Measurements from ENCODE around the gene CHURC1. TPM values are rescaled to one million over a fixed set of nuclear protein-coding genes. Genes with fewer than 3 reads are reported as not detected.

Gene CHURC1
- total RNA-seq, 1 donor from 2014 or later, result 59.8 TPM

- Histone ChIP-seq H3K4me3 (no peak overlapping the region), H3K79me2 (ENCODE audit: low read depth) (no peaks in the 10 kb centered on the region), H3F3A (ENCODE audit: low read depth) (no peaks in the 10 kb centered on the region), H3K27ac (no peak overlapping the region), H3K27me3 (no peaks in the 10 kb centered on the region), H3K4me1 (no peaks in the 10 kb centered on the region), H3K9me3 (ENCODE audit: low read depth) (no peaks in the 10 kb centered on the region), H2AFZ (replicated peaks) (no peak overlapping the region), H3K9ac (no peak overlapping the region), H3K4me2 (no peak overlapping the region), H4K20me1 (ENCODE audit: low read depth) (peaks cover 5% of the 10 kb centered on the region), H3K36me3 (no peaks in the 10 kb centered on the region)
- no peak for TF ChIP-seq EZH2phosphoT487 (IDR thresholded peaks at IDR 0.05)
- TF ChIP-seq EZH2 (IDR thresholded peaks at IDR 0.05), result no peak
- no peak for TF ChIP-seq CTCF (IDR thresholded peaks at IDR 0.05)
- no peak for DNase-seq (ENCODE audit: low spot score)
- Mint-ChIP-seq H3K9me3 (no peaks in the 10 kb centered on the region), H3K27me3 (ENCODE audit: insufficient read depth, low read depth) (no peaks in the 10 kb centered on the region), H3K36me3 (peaks cover 9% of the 10 kb centered on the region), H3K4me1 (no peaks in the 10 kb centered on the region), H3K27ac (no peak overlapping the region), H3K4me3 (no peak overlapping the region)
Measured at GRCh38 chr14:64953310-64953654, 39.0 kb downstream of the CHURC1 start.

GRCh38 chr14:64953661-64954060 lies 39.4 kb downstream of the CHURC1 start:
- Histone ChIP-seq H3F3A (ENCODE audit: low read depth) (no peaks in the 10 kb centered on the region), H3K4me1 (no peaks in the 10 kb centered on the region), H3K4me2 (no peak overlapping the region), H3K36me3 (no peaks in the 10 kb centered on the region), H2AFZ (replicated peaks) (no peak overlapping the region), H4K20me1 (ENCODE audit: low read depth) (peaks cover 5% of the 10 kb centered on the region), H3K9me3 (ENCODE audit: low read depth) (no peaks in the 10 kb centered on the region), H3K27ac (no peak overlapping the region), H3K79me2 (ENCODE audit: low read depth) (no peaks in the 10 kb centered on the region), H3K4me3 (no peak overlapping the region), H3K9ac (no peak overlapping the region), H3K27me3 (no peaks in the 10 kb centered on the region)
- no peak for TF ChIP-seq EZH2 (IDR thresholded peaks at IDR 0.05)
- TF ChIP-seq EZH2phosphoT487 (IDR thresholded peaks at IDR 0.05), result no peak
- no peak for TF ChIP-seq CTCF (IDR thresholded peaks at IDR 0.05)
- Mint-ChIP-seq H3K4me1 (no peaks in the 10 kb centered on the region), H3K27me3 (ENCODE audit: insufficient read depth, low read depth) (no peaks in the 10 kb centered on the region), H3K36me3 (peaks cover 9% of the 10 kb centered on the region), H3K9me3 (no peaks in the 10 kb centered on the region), H3K4me3 (no peak overlapping the region), H3K27ac (no peak overlapping the region)
- no peak for DNase-seq (ENCODE audit: low spot score)

GRCh38 chr14:64954491-64955240 lies 40.4 kb downstream of the CHURC1 start:
- no peaks in the 10 kb centered on the region for H3K9me3 Mint-ChIP-seq
- no peak for TF ChIP-seq EZH2 (IDR thresholded peaks at IDR 0.05)
- no peak for TF ChIP-seq EZH2phosphoT487 (IDR thresholded peaks at IDR 0.05)
- no peak for TF ChIP-seq CTCF (IDR thresholded peaks at IDR 0.05)
- no peak overlapping the region for H3K27ac ChIP-seq
- no peaks in the 10 kb centered on the region for H3K79me2 ChIP-seq (ENCODE audit: low read depth)
- no peak overlapping the region for H3K9ac ChIP-seq
- no peak overlapping the region for H3K4me3 Mint-ChIP-seq
- H3K36me3 ChIP-seq, result no peaks in the 10 kb centered on the region
- H3K4me1 ChIP-seq, result no peaks in the 10 kb centered on the region
- peaks cover 6% of the 10 kb centered on the region for H3K36me3 Mint-ChIP-seq
- H3K4me3 ChIP-seq, result no peak overlapping the region
- peaks cover 5% of the 10 kb centered on the region for H4K20me1 ChIP-seq (ENCODE audit: low read depth)
- H3K27me3 Mint-ChIP-seq (ENCODE audit: insufficient read depth, low read depth), result no peaks in the 10 kb centered on the region
- H3K4me1 Mint-ChIP-seq, result no peaks in the 10 kb centered on the region
- no peak overlapping the region for H3K27ac Mint-ChIP-seq
- DNase-seq (ENCODE audit: low spot score), result no peak
- no peak overlapping the region for H3K4me2 ChIP-seq
- no peaks in the 10 kb centered on the region for H3K27me3 ChIP-seq
- H3F3A ChIP-seq (ENCODE audit: low read depth), result no peaks in the 10 kb centered on the region
- no peak overlapping the region for H2AFZ ChIP-seq (replicated peaks)
- H3K9me3 ChIP-seq (ENCODE audit: low read depth), result no peaks in the 10 kb centered on the region

All from neural progenitor cell (in vitro differentiated cells).